ENCODE data around the gene PLXNC1. TPM values are rescaled to one million over a fixed set of nuclear protein-coding genes. Genes with fewer than 3 reads are reported as not detected.
A peak's percentile ranks its signal among the peaks of the same experiment; 100 is the strongest.

The PLXNC1 gene
- total and polyA plus RNA-seq, 2 experiments from 2014 or later: 0.78 to 1.9 TPM

DNA sequence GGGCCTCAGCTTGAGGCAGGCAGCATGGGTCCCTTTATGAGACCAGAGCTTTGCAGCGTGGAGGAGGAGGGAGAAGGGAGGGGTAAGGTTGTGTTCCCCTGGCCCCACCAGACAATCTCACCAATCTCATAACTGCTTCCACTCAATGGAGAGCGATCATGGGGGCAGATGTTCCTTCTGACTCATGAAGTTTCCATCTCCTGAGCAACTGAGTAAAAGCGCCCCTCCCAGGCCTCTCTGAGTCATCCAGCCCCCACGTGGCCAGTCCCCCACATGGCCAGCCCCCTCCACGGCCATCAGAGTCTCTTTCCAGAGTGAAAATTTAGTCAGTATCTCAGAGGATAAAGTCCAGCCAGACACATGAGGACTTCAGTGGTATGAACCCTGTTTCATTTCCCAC, 39.2 kb upstream of the PLXNC1 start:
- H3F3A ChIP-seq (ENCODE audit: insufficient read depth): no peaks in the 10 kb centered on the region
- no peaks in the 10 kb centered on the region for H3K36me3 ChIP-seq (ENCODE audit: low read depth)
- 0 out of 2 replicates have a peak, but pooled peaks cover 9% of the 10 kb centered on the region for H3K4me1 ChIP-seq (ENCODE audit: insufficient read depth)
- H3K9ac ChIP-seq: no peak overlapping the region
- no peaks in the 10 kb centered on the region for H3K79me2 ChIP-seq (ENCODE audit: insufficient read depth)
- in situ Hi-C loops (cut with MboI): loop anchor here (25.0 kb wide), 1 partner anchor 1122 kb away; no protein-coding TSS in a partner anchor
- TF ChIP-seq EZH2 (IDR thresholded peaks at IDR 0.05; ENCODE audit: insufficient read depth, poor library complexity, severe bottlenecking): no peak
- TF ChIP-seq EZH2phosphoT487 (IDR thresholded peaks at IDR 0.05; ENCODE audit: insufficient read depth, low read depth): no peak
- no peak overlapping the region for H3K4me2 ChIP-seq (ENCODE audit: unreplicated experiment)
- 0 out of 2 replicates have a peak overlapping the region, but pooled peaks have one; percentile 2 for H2AFZ ChIP-seq
- H4K20me1 ChIP-seq (ENCODE audit: insufficient read depth): no peaks in the 10 kb centered on the region
- H3K9me2 ChIP-seq (ENCODE audit: insufficient read depth): no peaks in the 10 kb centered on the region
- peak; percentile 80 for DNase-seq
- no peak overlapping the region for H3K4me3 ChIP-seq
- no peaks in the 10 kb centered on the region for H3K27me3 ChIP-seq (replicated peaks; ENCODE audit: insufficient read depth)
- no peak overlapping the region for H3K27ac ChIP-seq
- WGBS, 2 experiments (ENCODE audit: low coverage in 1 of 2, low lambda C conversion rate in 2 of 2, missing lambda C conversion rate in 2 of 2): 4 to 5% methylated on average over 5 of the region's 5 CpGs
- no peaks in the 10 kb centered on the region for H3K9me3 ChIP-seq (ENCODE audit: low read depth)

DNA sequence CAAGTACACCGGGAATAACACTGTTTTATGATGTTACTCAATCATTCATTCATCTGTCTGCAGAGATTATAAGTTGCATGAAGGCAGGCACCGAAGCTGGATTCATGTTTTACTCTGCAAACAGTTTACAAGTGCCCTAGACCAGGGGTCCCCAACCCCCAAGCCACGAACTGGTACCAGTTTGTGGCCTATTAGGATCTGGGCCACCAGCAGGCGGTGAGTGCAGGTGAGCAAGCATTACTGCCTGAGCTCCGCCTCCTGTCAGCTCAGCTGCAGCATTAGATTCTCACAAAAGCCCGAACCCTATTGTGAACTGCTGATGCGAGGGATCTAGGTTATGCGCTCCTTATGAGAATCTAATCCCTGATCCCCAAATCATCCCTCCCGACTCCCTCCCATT, 38.1 kb upstream of the PLXNC1 start:
- no peak overlapping the region for H3K4me2 ChIP-seq (ENCODE audit: unreplicated experiment)
- in situ Hi-C loops (cut with MboI): loop anchor here (25.0 kb wide), 1 partner anchor 1123 kb away; no protein-coding TSS in a partner anchor
- H3K36me3 ChIP-seq (ENCODE audit: low read depth): no peaks in the 10 kb centered on the region
- H3K9me3 ChIP-seq (ENCODE audit: low read depth): no peaks in the 10 kb centered on the region
- 75 to 81% methylated on average over 9 of the region's 9 CpGs for WGBS, 2 experiments (ENCODE audit: low coverage in 1 of 2, low lambda C conversion rate in 2 of 2, missing lambda C conversion rate in 2 of 2)
- no peaks in the 10 kb centered on the region for H3K27me3 ChIP-seq (replicated peaks; ENCODE audit: insufficient read depth)
- no peak overlapping the region for H3K27ac ChIP-seq
- no peak for TF ChIP-seq EZH2 (IDR thresholded peaks at IDR 0.05; ENCODE audit: insufficient read depth, poor library complexity, severe bottlenecking)
- TF ChIP-seq EZH2phosphoT487 (IDR thresholded peaks at IDR 0.05; ENCODE audit: insufficient read depth, low read depth): no peak
- 0 out of 2 replicates have a peak, but pooled peaks cover 8% of the 10 kb centered on the region for H3K4me1 ChIP-seq (ENCODE audit: insufficient read depth)
- H3K4me3 ChIP-seq: no peak overlapping the region
- H3K79me2 ChIP-seq (ENCODE audit: insufficient read depth): no peaks in the 10 kb centered on the region
- no peak for DNase-seq
- H3K9me2 ChIP-seq (ENCODE audit: insufficient read depth): no peaks in the 10 kb centered on the region
- H3F3A ChIP-seq (ENCODE audit: insufficient read depth): no peaks in the 10 kb centered on the region
- H3K9ac ChIP-seq: no peak overlapping the region
- no peak overlapping the region for H2AFZ ChIP-seq
- H4K20me1 ChIP-seq (ENCODE audit: insufficient read depth): no peaks in the 10 kb centered on the region

DNA sequence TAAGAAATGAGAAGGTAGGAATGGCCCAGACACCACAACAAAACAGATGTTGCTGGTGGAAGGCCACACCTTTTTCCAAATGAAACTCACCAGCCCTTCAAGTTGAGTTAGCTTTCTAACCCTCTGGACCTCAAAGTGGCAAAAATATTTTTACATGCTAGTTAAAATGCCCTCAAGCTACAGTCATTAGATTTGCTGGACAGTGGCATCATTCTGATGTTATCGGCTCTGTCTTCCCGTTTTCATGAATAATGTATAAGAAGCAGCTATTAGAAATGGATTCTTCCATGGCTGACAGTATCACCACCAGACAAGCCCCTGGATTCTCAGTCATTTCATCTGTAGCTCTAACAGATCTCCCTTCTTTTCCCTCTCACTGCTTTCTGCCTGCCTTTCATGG, 37.1 kb upstream of the PLXNC1 start:
- no peaks in the 10 kb centered on the region for H3K36me3 ChIP-seq (ENCODE audit: low read depth)
- H3K79me2 ChIP-seq (ENCODE audit: insufficient read depth): no peaks in the 10 kb centered on the region
- 71 to 90% methylated on average over 2 of the region's 2 CpGs for WGBS, 2 experiments (ENCODE audit: low coverage in 1 of 2, low lambda C conversion rate in 2 of 2, missing lambda C conversion rate in 2 of 2)
- H3K9me3 ChIP-seq (ENCODE audit: low read depth): no peaks in the 10 kb centered on the region
- H3K4me1 ChIP-seq (ENCODE audit: insufficient read depth): 0 out of 2 replicates have a peak, but pooled peaks cover 8% of the 10 kb centered on the region
- H3F3A ChIP-seq (ENCODE audit: insufficient read depth): no peaks in the 10 kb centered on the region
- no peak overlapping the region for H2AFZ ChIP-seq
- TF ChIP-seq EZH2phosphoT487 (IDR thresholded peaks at IDR 0.05; ENCODE audit: insufficient read depth, low read depth) (no peak), EZH2 (IDR thresholded peaks at IDR 0.05; ENCODE audit: insufficient read depth, poor library complexity, severe bottlenecking) (no peak)
- H3K4me2 ChIP-seq (ENCODE audit: unreplicated experiment): no peak overlapping the region
- H3K27ac ChIP-seq: no peak overlapping the region
- H3K27me3 ChIP-seq (replicated peaks; ENCODE audit: insufficient read depth): no peaks in the 10 kb centered on the region
- H4K20me1 ChIP-seq (ENCODE audit: insufficient read depth): no peaks in the 10 kb centered on the region
- no peaks in the 10 kb centered on the region for H3K9me2 ChIP-seq (ENCODE audit: insufficient read depth)
- in situ Hi-C loops (cut with MboI): loop anchor here (25.0 kb wide), 1 partner anchor 1124 kb away; no protein-coding TSS in a partner anchor
- no peak for DNase-seq
- no peak overlapping the region for H3K4me3 ChIP-seq
- H3K9ac ChIP-seq: no peak overlapping the region

DNA sequence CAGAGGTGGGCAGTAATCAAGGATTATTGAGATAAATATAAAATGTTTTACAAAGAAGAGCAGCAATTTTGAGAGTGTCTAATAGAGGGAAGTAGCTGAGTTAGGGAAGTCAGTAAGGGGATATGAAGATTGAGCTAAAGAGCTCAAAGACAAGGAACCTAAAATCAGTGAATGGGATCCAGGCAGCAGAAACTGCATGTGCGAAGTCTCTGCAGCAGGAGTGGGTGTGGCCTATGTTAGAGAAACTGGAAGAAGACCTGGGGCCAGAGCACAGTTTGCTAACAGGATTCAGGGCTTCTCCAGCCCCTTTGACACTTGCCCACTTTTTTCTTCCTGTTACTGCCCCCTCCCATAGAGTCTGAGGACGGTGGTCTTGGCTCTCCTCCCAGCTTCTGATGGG, 36.3 kb upstream of the PLXNC1 start:
- DNase-seq: no peak

More for the DNA sequence above, 36.3 kb upstream of the PLXNC1 start:
- no peaks in the 10 kb centered on the region for H3F3A ChIP-seq (ENCODE audit: insufficient read depth)
- in situ Hi-C loops (cut with MboI): loop anchor here (25.0 kb wide), 1 partner anchor 1125 kb away; no protein-coding TSS in a partner anchor
- no peaks in the 10 kb centered on the region for H3K27me3 ChIP-seq (replicated peaks; ENCODE audit: insufficient read depth)
- H3K9me2 ChIP-seq (ENCODE audit: insufficient read depth): no peaks in the 10 kb centered on the region
- 75 to 76% methylated on average over 2 of the region's 2 CpGs for WGBS, 2 experiments (ENCODE audit: low coverage in 1 of 2, low lambda C conversion rate in 2 of 2, missing lambda C conversion rate in 2 of 2)
- H3K4me3 ChIP-seq: no peak overlapping the region
- H2AFZ ChIP-seq: no peak overlapping the region
- no peak overlapping the region for H3K9ac ChIP-seq
- H3K4me1 ChIP-seq (ENCODE audit: insufficient read depth): 0 out of 2 replicates have a peak, but pooled peaks cover 8% of the 10 kb centered on the region
- no peaks in the 10 kb centered on the region for H4K20me1 ChIP-seq (ENCODE audit: insufficient read depth)
- TF ChIP-seq EZH2 (IDR thresholded peaks at IDR 0.05; ENCODE audit: insufficient read depth, poor library complexity, severe bottlenecking) (no peak), EZH2phosphoT487 (IDR thresholded peaks at IDR 0.05; ENCODE audit: insufficient read depth, low read depth) (no peak)
- no peak overlapping the region for H3K27ac ChIP-seq
- no peak overlapping the region for H3K4me2 ChIP-seq (ENCODE audit: unreplicated experiment)
- no peaks in the 10 kb centered on the region for H3K36me3 ChIP-seq (ENCODE audit: low read depth)
- no peaks in the 10 kb centered on the region for H3K79me2 ChIP-seq (ENCODE audit: insufficient read depth)
- H3K9me3 ChIP-seq (ENCODE audit: low read depth): no peaks in the 10 kb centered on the region
